Natural killer cell (primary cell): Measurements from ENCODE around the gene COL23A1. TPM values are rescaled to one million over a fixed set of nuclear protein-coding genes. Genes with fewer than 3 reads are reported as not detected.

Experiments used
- ATAC-seq, 3 donors: fragments of 150-1000 bp in 2 of 3; fragments of 200-7000 bp in 1 of 3; cut with Tn5 transposase; 1 replicate in 1 of 3; 2 replicates in 2 of 3; pipeline ENCODE4 v1.10.0; 2021; ENCODE audit warnings: mild to moderate bottlenecking in 2 of 3, moderate library complexity in 2 of 3
- DNase-seq, 2 donors: peaks; one replicate each; pipeline versions ENCODE4 v3.0.0 to v3.0.0-alpha.2; 2013 to 2021; ENCODE audit warnings: mixed read lengths in 1 of 2
- H3K27ac ChIP-seq: one replicate; pipeline ENCODE4 v1.5.1; 2013; ENCODE audit warnings: mild to moderate bottlenecking, low read length
- H3K27me3 ChIP-seq: one replicate; pipeline ENCODE4 v1.6.1; 2013; ENCODE audit warnings: low read length; ENCODE audit not compliant: control insufficient read depth, insufficient read depth
- H3K36me3 ChIP-seq: one replicate; pipeline ENCODE4 v1.6.1; 2013; ENCODE audit warnings: low read length; ENCODE audit not compliant: control insufficient read depth, insufficient read depth
- H3K4me1 ChIP-seq: one replicate; pipeline ENCODE4 v1.6.1; 2013; ENCODE audit warnings: low read length; ENCODE audit not compliant: control insufficient read depth, insufficient read depth
- H3K4me3 ChIP-seq: one replicate; pipeline ENCODE4 v1.5.1; 2013; ENCODE audit warnings: low read length
- H3K9me3 ChIP-seq: one replicate; pipeline ENCODE4 v1.6.1; 2013; ENCODE audit warnings: low read length; ENCODE audit not compliant: control insufficient read depth, insufficient read depth
- H3K27ac Mint-ChIP-seq, 2 donors: one replicate each; pipeline ENCODE4 v1.8.0; 2022; ENCODE audit warnings: mild to moderate bottlenecking in 2 of 2, mixed read lengths in 2 of 2, moderate library complexity in 1 of 2
- H3K27me3 Mint-ChIP-seq, 2 donors: one replicate each; pipeline ENCODE4 v1.8.0; 2022; ENCODE audit warnings: low read depth in 2 of 2, mixed read lengths in 2 of 2
- H3K36me3 Mint-ChIP-seq: one replicate; pipeline ENCODE4 v1.8.0; 2022; ENCODE audit warnings: mixed read lengths
- H3K4me1 Mint-ChIP-seq, 2 donors: one replicate each; pipeline ENCODE4 v1.8.0; 2022; ENCODE audit warnings: mixed read lengths in 2 of 2
- H3K4me3 Mint-ChIP-seq: one replicate; pipeline ENCODE4 v1.8.0; 2022; ENCODE audit warnings: mild to moderate bottlenecking, moderate library complexity, mixed read lengths
- H3K9me3 Mint-ChIP-seq, 2 donors: one replicate each; pipeline ENCODE4 v1.8.0; 2022; ENCODE audit warnings: mixed read lengths in 2 of 2
- WGBS: methylation state at CpG from one replicate; pipeline ENCODE4 v1.1.7; 2013; ENCODE audit warnings: missing lambda C conversion rate; ENCODE audit not compliant: insufficient coverage; 5-methylcytosine and 5-hydroxymethylcytosine counted together
- intact Hi-C: fragments of 100-400 bp; cut with micrococcal nuclease; formaldehyde crosslinking; loops from one replicate; pipeline ENCODE4 v1.14.2; 2022
- total RNA-seq, 4 donors: library from RNA; stranded (reverse); fragments of 120-200 nt in 1 of 4; gene quantifications; one replicate each; pipeline versions ENCODE4 v1.2.3 to v1.2.4, GENCODE V29; 2013 to 2022
- TF ChIP-seq, protein P1 (sequence below): fragments of 200-600 bp; IDR thresholded peaks from one replicate; pipeline ENCODE4 v1.8.0; 2022; ENCODE audit warnings: antibody characterized with exemption

The COL23A1 gene
- total RNA-seq, 3 donors from 2014 or later (not counting 1 experiment from before 2014, with no cell fraction given) = 0.15 TPM; not detected in 2

DNA sequence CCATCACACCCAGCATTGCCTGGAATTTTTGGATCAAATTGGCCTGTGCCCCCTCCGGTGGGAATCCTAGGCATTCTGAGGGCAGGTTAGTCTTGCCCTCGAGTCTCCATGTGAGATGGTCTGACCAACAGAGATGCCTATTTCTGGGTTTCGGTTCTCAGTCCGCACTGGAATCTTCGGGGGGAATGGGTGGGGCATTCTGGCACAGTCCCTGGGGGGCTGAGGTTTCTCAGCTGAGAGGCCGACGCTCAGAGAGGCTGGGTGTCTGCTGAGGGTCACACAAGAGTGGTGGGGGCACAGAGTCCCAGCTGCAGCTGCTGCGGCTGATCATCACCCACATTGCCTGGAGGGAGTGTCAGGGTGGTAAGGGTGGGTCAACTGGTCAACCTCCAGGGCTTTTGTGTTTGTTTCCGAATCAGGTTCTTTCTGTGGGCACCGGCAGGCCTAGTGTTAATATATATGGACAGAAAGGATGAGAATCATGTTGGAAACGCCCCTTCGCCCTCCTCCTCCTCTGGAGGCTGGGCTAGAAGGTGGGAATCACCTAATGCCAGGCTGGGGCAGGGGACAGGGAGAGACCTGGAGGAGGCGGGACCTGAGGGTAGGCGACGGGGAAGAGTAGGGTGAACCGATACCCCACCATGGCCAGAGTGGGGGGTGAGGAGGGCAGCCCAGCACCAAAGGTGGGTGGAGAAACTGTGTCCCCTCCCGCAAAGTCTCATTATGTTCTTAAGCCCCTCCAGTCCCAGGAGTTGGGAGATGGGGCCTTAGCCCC lies 208.1 kb downstream of the COL23A1 start:
- H3K27ac ChIP-seq = no peak overlapping the region
- H3K4me1 Mint-ChIP-seq = no peaks in the 10 kb centered on the region
- no peak for DNase-seq
- H3K4me1 ChIP-seq = no peaks in the 10 kb centered on the region
- H3K9me3 ChIP-seq = no peaks in the 10 kb centered on the region
- intact Hi-C loops = no loop called here
- ATAC-seq = no peak
- no peaks in the 10 kb centered on the region for H3K9me3 Mint-ChIP-seq
- H3K4me3 ChIP-seq = no peak overlapping the region
- TF ChIP-seq, protein P1, sequence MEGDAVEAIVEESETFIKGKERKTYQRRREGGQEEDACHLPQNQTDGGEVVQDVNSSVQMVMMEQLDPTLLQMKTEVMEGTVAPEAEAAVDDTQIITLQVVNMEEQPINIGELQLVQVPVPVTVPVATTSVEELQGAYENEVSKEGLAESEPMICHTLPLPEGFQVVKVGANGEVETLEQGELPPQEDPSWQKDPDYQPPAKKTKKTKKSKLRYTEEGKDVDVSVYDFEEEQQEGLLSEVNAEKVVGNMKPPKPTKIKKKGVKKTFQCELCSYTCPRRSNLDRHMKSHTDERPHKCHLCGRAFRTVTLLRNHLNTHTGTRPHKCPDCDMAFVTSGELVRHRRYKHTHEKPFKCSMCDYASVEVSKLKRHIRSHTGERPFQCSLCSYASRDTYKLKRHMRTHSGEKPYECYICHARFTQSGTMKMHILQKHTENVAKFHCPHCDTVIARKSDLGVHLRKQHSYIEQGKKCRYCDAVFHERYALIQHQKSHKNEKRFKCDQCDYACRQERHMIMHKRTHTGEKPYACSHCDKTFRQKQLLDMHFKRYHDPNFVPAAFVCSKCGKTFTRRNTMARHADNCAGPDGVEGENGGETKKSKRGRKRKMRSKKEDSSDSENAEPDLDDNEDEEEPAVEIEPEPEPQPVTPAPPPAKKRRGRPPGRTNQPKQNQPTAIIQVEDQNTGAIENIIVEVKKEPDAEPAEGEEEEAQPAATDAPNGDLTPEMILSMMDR = no peak
- H3K27ac Mint-ChIP-seq = no peak overlapping the region
- H3K36me3 ChIP-seq = no peaks in the 10 kb centered on the region
- 89% methylated on average over 17 of the region's 17 CpGs for WGBS
- no peak overlapping the region for H3K4me3 Mint-ChIP-seq
- H3K36me3 Mint-ChIP-seq = no peaks in the 10 kb centered on the region
- H3K27me3 Mint-ChIP-seq = peaks cover 1 to 4% of the 10 kb centered on the region in 2 donors
- H3K27me3 ChIP-seq = no peaks in the 10 kb centered on the region

DNA sequence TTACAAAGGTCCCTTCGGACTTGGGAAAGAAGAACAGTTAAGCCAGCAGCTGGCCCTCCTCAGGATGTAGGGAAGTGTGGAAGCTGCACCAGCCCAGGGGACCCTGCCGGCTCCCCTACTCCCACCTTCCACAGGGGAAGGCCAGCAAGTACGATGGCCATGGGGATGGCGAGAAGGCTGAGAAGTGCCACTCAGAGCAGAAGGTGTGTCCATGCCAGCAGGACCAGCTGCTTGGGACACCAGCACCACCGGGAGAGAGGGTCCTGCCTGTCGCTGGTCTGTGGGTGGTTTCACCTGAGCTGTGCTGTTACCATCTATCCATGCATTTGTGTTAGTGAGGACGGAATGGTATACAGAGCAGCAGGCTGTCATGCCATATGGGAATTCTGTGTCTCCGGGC lies 209.0 kb downstream of the COL23A1 start:
- Mint-ChIP-seq H3K27ac (no peak overlapping the region), H3K36me3 (no peaks in the 10 kb centered on the region), H3K9me3 (no peaks in the 10 kb centered on the region), H3K27me3 (peaks cover 0 to under 1% of the 10 kb centered on the region in 2 donors), H3K4me3 (no peak overlapping the region), H3K4me1 (no peaks in the 10 kb centered on the region)
- no peaks in the 10 kb centered on the region for H3K36me3 ChIP-seq
- no peak overlapping the region for H3K4me3 ChIP-seq
- ATAC-seq (no peak), DNase-seq (no peak)
- H3K27me3 ChIP-seq = no peaks in the 10 kb centered on the region
- no peaks in the 10 kb centered on the region for H3K4me1 ChIP-seq
- 94% methylated on average over 7 of the region's 8 CpGs for WGBS
- TF ChIP-seq, protein P1 = no peak
- intact Hi-C loops = no loop called here
- H3K9me3 ChIP-seq = no peaks in the 10 kb centered on the region
- no peak overlapping the region for H3K27ac ChIP-seq

DNA sequence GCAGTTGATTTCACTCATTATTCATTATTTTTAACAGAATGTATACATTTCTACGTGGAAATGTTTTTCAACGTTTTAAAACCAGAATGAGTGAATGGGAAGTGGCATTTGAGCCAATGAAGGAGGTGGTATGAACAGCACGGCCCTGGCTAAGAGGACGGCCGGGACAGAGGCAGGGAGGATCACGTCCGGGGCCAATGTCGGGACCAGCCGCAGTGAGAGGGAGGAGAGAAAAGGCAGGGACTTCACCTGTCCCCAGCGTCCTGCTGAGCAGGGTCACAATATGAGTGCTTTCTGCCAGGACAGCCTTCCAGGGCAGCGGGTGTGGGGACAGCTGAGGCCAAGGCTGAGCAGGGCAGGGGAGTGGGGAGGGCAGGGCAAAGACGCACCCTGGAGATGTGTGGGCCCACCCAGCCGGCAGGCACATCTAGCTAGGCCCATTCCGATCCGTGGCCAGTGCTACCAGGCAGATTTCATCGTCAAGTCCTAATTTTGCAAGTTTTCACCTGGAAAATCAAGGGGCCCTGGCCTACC lies 209.6 kb downstream of the COL23A1 start:
- ATAC-seq (no peak), DNase-seq (no peak)
- peaks cover 0 to 2% of the 10 kb centered on the region in 2 donors for H3K27me3 Mint-ChIP-seq
- no peaks in the 10 kb centered on the region for H3K4me1 Mint-ChIP-seq
- H3K4me3 Mint-ChIP-seq = no peak overlapping the region
- intact Hi-C loops = no loop called here
- 90% methylated on average over 16 of the region's 16 CpGs for WGBS
- H3K27ac Mint-ChIP-seq = no peak overlapping the region
- Histone ChIP-seq H3K36me3 (no peaks in the 10 kb centered on the region), H3K27ac (no peak overlapping the region), H3K27me3 (no peaks in the 10 kb centered on the region), H3K4me3 (no peak overlapping the region), H3K4me1 (no peaks in the 10 kb centered on the region), H3K9me3 (no peaks in the 10 kb centered on the region)
- TF ChIP-seq, protein P1 = no peak
- H3K36me3 Mint-ChIP-seq = no peaks in the 10 kb centered on the region
- no peaks in the 10 kb centered on the region for H3K9me3 Mint-ChIP-seq
